IMR-90 (cell line): Measurements from ENCODE around the gene INSR. TPM values are rescaled to one million over a fixed set of nuclear protein-coding genes. Genes with fewer than 3 reads are reported as not detected.

Experiments
- ATAC-seq: fragments of 200-7000 bp; cut with Tn5 transposase; 2 replicates; pipeline ENCODE4 v1.9.1; 2020; ENCODE audit warnings: low read depth, mild to moderate bottlenecking, moderate library complexity
- BruUV-seq: library from RNA; stranded (reverse); fragments of 400-500 nt; replicated peaks from 2 replicates; lab custom pipeline; 2021; lab: Mats Ljungman, UMichigan
- CTCF ChIA-PET: fragments of 300-600 bp; formaldehyde crosslinking; extraction: SDS; loops from one replicate; lab custom pipeline; 2021; ENCODE audit warnings: antibody characterized with exemption; lab: Yijun Ruan, JAX
- POLR2A ChIA-PET: fragments of 300-600 bp; sonication (Branson Sonifier 250); formaldehyde crosslinking; loops from one replicate; lab custom pipeline; 2022; ENCODE audit warnings: antibody characterized with exemption; ENCODE audit not compliant: unreplicated experiment; lab: Charles Lee
- DNase-seq: peaks from one replicate; pipeline ENCODE4 v3.0.0; 2013
- H2AFZ ChIP-seq: replicated peaks from 2 replicates; pipeline ENCODE3; 2013; ENCODE audit warnings: low read length, mild to moderate bottlenecking; ENCODE audit not compliant: poor library complexity
- H2AK5ac ChIP-seq: 2 replicates; pipeline ENCODE4 v1.6.1; 2013; ENCODE audit warnings: low read depth, low read length, inconsistent platforms
- H2AK9ac ChIP-seq: replicated peaks from 2 replicates; pipeline ENCODE3; 2013; ENCODE audit warnings: mild to moderate bottlenecking, low read depth, low read length, moderate library complexity; ENCODE audit not compliant: poor library complexity
- H2BK120ac ChIP-seq: 2 replicates; pipeline ENCODE4 v1.6.1; 2013; ENCODE audit warnings: low read depth, low read length, inconsistent platforms
- H2BK15ac ChIP-seq: 3 replicates; pipeline ENCODE4 v1.6.1; 2013; ENCODE audit warnings: low read depth, low read length, inconsistent platforms
- H2BK20ac ChIP-seq: 2 replicates; pipeline ENCODE4 v1.6.1; 2013; ENCODE audit warnings: low read depth, mild to moderate bottlenecking, inconsistent platforms, low read length, moderate library complexity
- H2BK5ac ChIP-seq: 2 replicates; pipeline ENCODE4 v1.6.1; 2013; ENCODE audit warnings: mild to moderate bottlenecking, low read depth, low read length, inconsistent platforms; ENCODE audit not compliant: poor library complexity, severe bottlenecking
- H3K14ac ChIP-seq: replicated peaks from 2 replicates; pipeline ENCODE4 v1.6.1; 2013; ENCODE audit warnings: low read depth, low read length, inconsistent platforms
- H3K18ac ChIP-seq: 2 replicates; pipeline ENCODE4 v1.6.1; 2013; ENCODE audit warnings: low read depth, low read length, control low read depth
- H3K23ac ChIP-seq: 2 replicates; pipeline ENCODE4 v1.6.1; 2013; ENCODE audit warnings: low read depth, low read length, inconsistent platforms
- H3K27ac ChIP-seq: 2 replicates; pipeline ENCODE4 v1.5.1; 2013; ENCODE audit warnings: mild to moderate bottlenecking, control low read depth, low read length; ENCODE audit not compliant: insufficient read depth
- H3K27me3 ChIP-seq: 2 replicates; pipeline ENCODE4 v1.6.1; 2013; ENCODE audit warnings: low read length; ENCODE audit not compliant: control insufficient read depth, insufficient read depth
- H3K36me3 ChIP-seq: 2 replicates; pipeline ENCODE4 v1.6.1; 2013; ENCODE audit warnings: low read length, mixed read lengths; ENCODE audit not compliant: control insufficient read depth, insufficient read depth
- H3K4ac ChIP-seq: 2 replicates; pipeline ENCODE4 v1.6.1; 2013; ENCODE audit warnings: low read depth, low read length, inconsistent platforms
- H3K4me1 ChIP-seq: 2 replicates; pipeline ENCODE4 v1.6.1; 2013; ENCODE audit warnings: low read length, mixed read lengths; ENCODE audit not compliant: control insufficient read depth, insufficient read depth
- H3K4me2 ChIP-seq: 2 replicates; pipeline ENCODE4 v1.6.1; 2013; ENCODE audit warnings: low read depth, mild to moderate bottlenecking, control low read depth, low read length, moderate library complexity
- H3K4me3 ChIP-seq: 2 replicates; pipeline ENCODE4 v1.5.1; 2013; ENCODE audit warnings: low read depth, mild to moderate bottlenecking, control low read depth, low read length, moderate library complexity; ENCODE audit not compliant: insufficient read depth
- H3K56ac ChIP-seq: 2 replicates; pipeline ENCODE4 v1.6.1; 2013; ENCODE audit warnings: low read length, inconsistent platforms; ENCODE audit not compliant: insufficient read depth; ENCODE audit errors: extremely low read depth
- H3K79me1 ChIP-seq, 2 experiments: 2 replicates each; pipeline ENCODE4 v1.6.1; 2013; ENCODE audit warnings: low read length in 2 of 2, inconsistent platforms in 1 of 2, low read depth in 1 of 2
- H3K9ac ChIP-seq: 2 replicates; pipeline ENCODE4 v1.6.1; 2013; ENCODE audit warnings: low read depth, low read length, control low read depth
- H3K9me1 ChIP-seq: 2 replicates; pipeline ENCODE4 v1.6.1; 2013; ENCODE audit warnings: low read length, inconsistent platforms; ENCODE audit not compliant: insufficient read depth
- H3K9me3 ChIP-seq: 2 replicates; pipeline ENCODE4 v1.6.1; 2013; ENCODE audit warnings: low read length; ENCODE audit not compliant: control insufficient read depth, insufficient read depth
- H4K20me1 ChIP-seq: 2 replicates; pipeline ENCODE4 v1.6.1; 2013; ENCODE audit warnings: low read length, inconsistent platforms; ENCODE audit not compliant: insufficient read depth
- H4K5ac ChIP-seq: 2 replicates; pipeline ENCODE4 v1.6.1; 2013; ENCODE audit warnings: mild to moderate bottlenecking, low read depth, low read length, control low read depth
- H4K8ac ChIP-seq, 2 experiments: 2 replicates each; pipeline ENCODE4 v1.6.1; 2013; ENCODE audit warnings: low read depth in 2 of 2, low read length in 2 of 2, control low read depth in 1 of 2, inconsistent platforms in 1 of 2
- H4K91ac ChIP-seq: 2 replicates; pipeline ENCODE4 v1.6.1; 2013; ENCODE audit warnings: low read depth, low read length, inconsistent platforms; ENCODE audit not compliant: insufficient read depth
- RAD21 ChIP-seq: IDR thresholded peaks from 2 replicates; pipeline ENCODE4 v1.6.1; 2012; ENCODE audit warnings: low read length, improper control_type of control experiment
- RCOR1 ChIP-seq: IDR thresholded peaks from 2 replicates; pipeline ENCODE4 v1.6.1; 2012; ENCODE audit warnings: mild to moderate bottlenecking, low read length, improper control_type of control experiment; ENCODE audit not compliant: insufficient replicate concordance
- USF2 ChIP-seq: fragments of 150-350 bp; IDR thresholded peaks from 2 replicates; pipeline ENCODE4 v1.6.1; 2017; ENCODE audit warnings: mild to moderate bottlenecking, antibody characterized with exemption, low read length, low read depth
- WGBS, 2 experiments: methylation state at CpG; one replicate each; pipeline versions ENCODE4 v1.1.5 to v1.1.7; 2013; ENCODE audit warnings: missing lambda C conversion rate in 2 of 2; ENCODE audit not compliant: insufficient read length in 1 of 2; ENCODE audit errors: extremely low coverage in 2 of 2; 5-methylcytosine and 5-hydroxymethylcytosine counted together
- dilution Hi-C: fragments of 300-500 bp; cut with HindIII; formaldehyde crosslinking; loops from one replicate; pipeline ENCODE4 v1.14.3; 2018; ENCODE audit warnings: low sequenced_read_pairs; ENCODE audit not compliant: unreplicated experiment
- in situ Hi-C: fragments of 300-500 bp; cut with MboI; formaldehyde crosslinking; loops from 3 replicates; pipeline ENCODE4 v1.14.3; 2019; ENCODE audit warnings: low sequenced_read_pairs, inconsistent platforms, mixed read lengths
- intact Hi-C: fragments of 100-400 bp; cut with micrococcal nuclease; formaldehyde crosslinking; loops from 2 replicates; pipeline ENCODE4 v1.10.0; 2022
- polyA plus RNA-seq, 3 experiments: library from polyadenylated mRNA; depleted of rRNA; stranded (reverse); fragments of >200 nt; gene quantifications; 2 replicates each; pipeline ENCODE4 v1.2.3, GENCODE V29; 2012; ENCODE audit warnings: low replicate concordance in 1 of 3
- total RNA-seq: library from RNA; depleted of rRNA; stranded (reverse); fragments of >200 nt; gene quantifications from 2 replicates; pipeline ENCODE4 v1.2.3, GENCODE V29; 2012

INSR gene
- total and polyA plus RNA-seq, 2 of the 4 experiments (the other 2 are of a cell fraction) = 2.8 to 7.9 TPM

- Histone ChIP-seq H3K18ac (no peak overlapping the region), H2BK120ac (no peak overlapping the region), H3K9me1 (no peaks in the 10 kb centered on the region; the same call in 1 of the 2 replicates), H4K20me1 (no peaks in the 10 kb centered on the region), H3K27ac (no peak overlapping the region), H3K14ac (no peak overlapping the region), H3K27me3 (no peaks in the 10 kb centered on the region), H3K9me3 (peaks cover 12% of the 10 kb centered on the region), H3K9ac (no peak overlapping the region), H3K4me2 (no peak overlapping the region), H3K23ac (no peak overlapping the region), H3K4ac (no peak overlapping the region), H2AK5ac (no peak overlapping the region), H3K4me3 (no peak overlapping the region), H2BK5ac (no peak overlapping the region), H2AFZ (no peak overlapping the region), H3K56ac (no peak overlapping the region), H3K36me3 (peaks cover 32% of the 10 kb centered on the region), H4K8ac (no peak overlapping the region), H4K5ac (no peak overlapping the region), H3K79me1 (no peaks in the 10 kb centered on the region), H4K91ac (no peak overlapping the region), H2BK20ac (no peak overlapping the region), H2AK9ac (no peak overlapping the region), H3K4me1 (no peaks in the 10 kb centered on the region), H2BK15ac (no peak overlapping the region)
- in situ Hi-C loops (no loop called here), dilution Hi-C loops (no loop called here), intact Hi-C loops (no loop called here)
- CTCF ChIA-PET = no interaction called here
- no peak for TF ChIP-seq RAD21
- TF ChIP-seq RCOR1 = no peak
- no peak for TF ChIP-seq USF2
- POLR2A ChIA-PET = interaction anchor here (0.5 kb wide), 1 partner anchor 9 kb away, joined by 3 read pairs; no protein-coding TSS in a partner anchor
- no TSS peak for BruUV-seq
- ATAC-seq (no peak), DNase-seq (no peak)
- no CpG with 5 or more reads among the region's 1 CpG for WGBS, 2 experiments
Measured at GRCh38 chr19:7130043-7130442, 164.2 kb downstream of the INSR start.
